ENCODE results near the gene WIF1.

GRCh38 chr12:65122703-65123102 is 1.6 kb upstream of the WIF1 start:
- TF ChIP-seq POLR2A (IDR thresholded peaks at IDR 0.05) = no peak
- TF ChIP-seq CTCF (IDR thresholded peaks at IDR 0.05) = no peak

Measured in Peyer's patch (tissue), 4 donors.